AG04450 (cell line): ENCODE results near the gene TMED1. TPM values are rescaled to one million over a fixed set of nuclear protein-coding genes. Genes with fewer than 3 reads are reported as not detected.

ENCODE experiments used
- CTCF ChIA-PET: fragments of 300-600, 350-600 bp; formaldehyde crosslinking; extraction: SDS; loops from one replicate; lab custom pipeline; 2022; ENCODE audit warnings: antibody characterized with exemption, inconsistent platforms; lab: Charles Lee
- POLR2A ChIA-PET: fragments of 350-600 bp; formaldehyde crosslinking; extraction: SDS; loops from one replicate; lab custom pipeline; 2021; ENCODE audit warnings: antibody characterized with exemption, inconsistent platforms; lab: Yijun Ruan, JAX
- DNase-seq: peaks from one replicate; pipeline ENCODE4 v3.0.0-alpha.2; 2011; ENCODE audit warnings: low read depth, low spot score
- H3K27ac ChIP-seq: one replicate; pipeline ENCODE4 v1.5.1; 2012; ENCODE audit warnings: low read depth, low read length, control low read depth
- H3K27me3 ChIP-seq: one replicate; pipeline ENCODE4 v1.6.0; 2012; ENCODE audit warnings: low read length; ENCODE audit not compliant: control insufficient read depth, insufficient read depth
- H3K4me3 ChIP-seq: 2 replicates; pipeline ENCODE4 v1.5.1; 2011; ENCODE audit warnings: mild to moderate bottlenecking, low read depth, low read length, control low read depth
- H3K9me3 ChIP-seq: 2 replicates; pipeline ENCODE4 v1.5.1; 2012; ENCODE audit warnings: low read length; ENCODE audit not compliant: control insufficient read depth, insufficient read depth
- CTCF ChIP-seq: IDR thresholded peaks from 2 replicates; pipeline ENCODE4 v1.5.1; 2011; ENCODE audit warnings: low read depth, low read length, control low read depth, inconsistent platforms
- polyA plus RNA-seq: library from polyadenylated mRNA; depleted of rRNA; stranded (reverse); fragments of >200 nt; gene quantifications from 2 replicates; pipeline ENCODE4 v1.2.3, GENCODE V29; 2011

Gene TMED1
- polyA plus RNA-seq, 1 experiment = 42.4 TPM

- POLR2A ChIA-PET = interaction anchor here (0.6 kb wide), 1 partner anchor 29 kb away, joined by 6 read pairs; no protein-coding TSS in a partner anchor
- no peaks in the 10 kb centered on the region; the same call in 1 of the 2 replicates for H3K9me3 ChIP-seq
These were observed 18.5 kb upstream of the TMED1 start for GRCh38 chr19:10854350-10855089.

GRCh38 chr19:10852941-10853340 is 16.9 kb upstream of the TMED1 start:
- ChIA-PET CTCF (interaction anchor here (0.6 to 10.5 kb wide), 4 partner anchors 12 to 448 kb away, joined by 3 to 116 read pairs (median 3); partner anchors contain the start of gene DNM2), POLR2A (interaction anchor here (0.6 to 2.1 kb wide), 2 partner anchors 9 to 17 kb away, joined by 3 to 10 read pairs; partner anchors contain the start of gene TMED1)
- TF ChIP-seq CTCF = no peak
- Histone ChIP-seq H3K9me3 (no peaks in the 10 kb centered on the region; the same call in 1 of the 2 replicates), H3K4me3 (no peak overlapping the region), H3K27me3 (no peaks in the 10 kb centered on the region), H3K27ac (no peak overlapping the region)
- DNase-seq = no peak

More at GRCh38 chr19:10854350-10855089, 18.5 kb upstream of the TMED1 start:
- H3K27ac ChIP-seq = no peak overlapping the region
- no peak overlapping the region for H3K4me3 ChIP-seq
- H3K27me3 ChIP-seq = no peaks in the 10 kb centered on the region
- no peak for DNase-seq
- TF ChIP-seq CTCF = no peak
- CTCF ChIA-PET = interaction anchor here (0.6 to 10.5 kb wide), 6 partner anchors 10 to 137 kb away, joined by 3 to 116 read pairs (median 4); partner anchors contain the start of genes DNM2 and TMED1

GRCh38 chr19:10852098-10852800 is 16.2 kb upstream of the TMED1 start:
- CTCF ChIA-PET = interaction anchor here (10.5 kb wide), 1 partner anchor 13 kb away, joined by 116 read pairs; no protein-coding TSS in a partner anchor

GRCh38 chr19:10850631-10851030 is 14.6 kb upstream of the TMED1 start:
- peaks cover 5% of the 10 kb centered on the region; the same call in 1 of the 2 replicates for H3K9me3 ChIP-seq
- no peak overlapping the region for H3K27ac ChIP-seq
- H3K4me3 ChIP-seq = no peak overlapping the region
- no peak for TF ChIP-seq CTCF
- CTCF ChIA-PET = interaction anchor here (1.0 to 10.5 kb wide), 4 partner anchors 8 to 21 kb away, joined by 3 to 116 read pairs (median 4); partner anchors contain the start of genes CARM1 and TMED1
- POLR2A ChIA-PET = no interaction called here
- H3K27me3 ChIP-seq = peaks cover 4% of the 10 kb centered on the region
- no peak for DNase-seq

More at GRCh38 chr19:10852098-10852800, 16.2 kb upstream of the TMED1 start:
- Histone ChIP-seq H3K4me3 (no peak overlapping the region), H3K27me3 (peaks cover 2% of the 10 kb centered on the region), H3K9me3 (no peaks in the 10 kb centered on the region; the same call in 1 of the 2 replicates), H3K27ac (peak overlapping the region; percentile 1)
- no peak for TF ChIP-seq CTCF
- POLR2A ChIA-PET = interaction anchor here (2.1 kb wide), 1 partner anchor 16 kb away, joined by 10 read pairs; the partner anchor contains the start of gene TMED1
- DNase-seq = peak; percentile 49
